GM23248 (cell line): ENCODE measurements around the gene NCBP3.

Experiments
- EZH2 ChIP-seq: fragments of 200-600 bp; sonication (generic); IDR thresholded peaks from 2 replicates; pipeline ENCODE4 v1.6.1; 2018; ENCODE audit warnings: antibody characterized with exemption, mild to moderate bottlenecking; ENCODE audit not compliant: insufficient read depth, poor library complexity, severe bottlenecking
- EZH2phosphoT487 ChIP-seq: fragments of 200-600 bp; sonication (generic); IDR thresholded peaks from 2 replicates; pipeline ENCODE4 v1.6.1; 2018; ENCODE audit warnings: antibody characterized with exemption, moderate library complexity, mild to moderate bottlenecking, low read depth; ENCODE audit not compliant: insufficient read depth

DNA sequence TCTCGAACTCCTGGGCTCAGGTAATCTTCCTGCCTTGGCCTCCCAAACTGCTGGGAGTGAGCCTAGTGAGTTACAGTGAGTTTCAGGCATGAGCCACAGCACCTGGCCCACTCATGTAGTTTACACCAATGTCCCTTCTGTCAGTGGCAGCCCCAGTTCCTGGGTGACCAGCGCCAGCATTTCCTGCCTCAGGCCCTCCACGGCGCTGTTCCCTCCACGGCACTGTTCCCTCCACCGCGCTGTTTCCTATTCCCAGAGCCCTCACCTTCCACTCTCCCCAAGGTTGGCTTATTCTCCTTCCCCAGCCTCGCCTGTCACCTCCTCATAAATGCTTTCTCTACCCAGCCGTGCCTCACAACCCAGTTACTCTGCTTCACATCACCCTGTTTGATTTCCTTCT is 77.7 kb downstream of the NCBP3 start:
- TF ChIP-seq EZH2 (no peak), EZH2phosphoT487 (no peak)
